MM.1S (cell line): Measurements from ENCODE around the gene LRP6.
"Not testable (repeated sequence)": the region's sequence is repeated elsewhere in the genome, so short reads cannot be mapped to it uniquely, and the experiment has no call there.

Experiments
- DNase-seq: peaks from one replicate; pipeline ENCODE4 v3.0.0-alpha.2; 2015
- H2AFZ ChIP-seq: fragments of 300-600 bp; sonication (generic); 2 replicates; pipeline ENCODE4 v1.6.0; 2016; ENCODE audit warnings: antibody characterized with exemption, low read length
- H3F3A ChIP-seq: fragments of 300-600 bp; sonication (generic); 2 replicates; pipeline ENCODE4 v1.6.1; 2016; ENCODE audit warnings: mild to moderate bottlenecking, antibody characterized with exemption, low read length, moderate library complexity, mixed read lengths; ENCODE audit not compliant: insufficient read depth
- H3K27ac ChIP-seq: fragments of 300-600 bp; sonication (generic); 2 replicates; pipeline ENCODE4 v1.5.1; 2016; ENCODE audit warnings: mild to moderate bottlenecking, low read length
- H3K27me3 ChIP-seq: fragments of 300-600 bp; sonication (generic); replicated peaks from 2 replicates; pipeline ENCODE4 v1.6.0; 2016; ENCODE audit warnings: low read length; ENCODE audit not compliant: insufficient read depth
- H3K36me3 ChIP-seq: fragments of 300-600 bp; sonication (generic); replicated peaks from 2 replicates; pipeline ENCODE4 v1.6.1; 2016; ENCODE audit warnings: mild to moderate bottlenecking, low read length, mixed read lengths; ENCODE audit not compliant: insufficient read depth
- H3K4me1 ChIP-seq: fragments of 300-600 bp; sonication (generic); 2 replicates; pipeline ENCODE4 v1.6.1; 2016; ENCODE audit warnings: low read length, mixed read lengths
- H3K4me2 ChIP-seq: fragments of 300-600 bp; sonication (generic); 2 replicates; pipeline ENCODE4 v1.6.0; 2016; ENCODE audit warnings: low read depth, low read length
- H3K4me3 ChIP-seq: fragments of 300-600 bp; sonication (generic); 2 replicates; pipeline ENCODE4 v1.5.1; 2016; ENCODE audit warnings: low read length, mixed read lengths
- H3K79me2 ChIP-seq: fragments of 300-600 bp; sonication (generic); 2 replicates; pipeline ENCODE4 v1.6.1; 2016; ENCODE audit warnings: mixed run types, low read length, mixed read lengths
- H3K9ac ChIP-seq: fragments of 300-600 bp; sonication (generic); 2 replicates; pipeline ENCODE4 v1.6.1; 2016; ENCODE audit warnings: low read length, mixed read lengths
- H3K9me2 ChIP-seq: fragments of 300-600 bp; sonication (generic); replicated peaks from 2 replicates; pipeline ENCODE4 v1.6.1; 2016; ENCODE audit warnings: mild to moderate bottlenecking, low read length, mixed read lengths; ENCODE audit not compliant: insufficient read depth
- H3K9me3 ChIP-seq: fragments of 300-600 bp; sonication (generic); replicated peaks from 2 replicates; pipeline ENCODE4 v1.6.1; 2016; ENCODE audit warnings: mild to moderate bottlenecking, low read length, mixed read lengths; ENCODE audit not compliant: insufficient read depth
- H4K20me1 ChIP-seq: fragments of 300-600 bp; sonication (generic); 2 replicates; pipeline ENCODE4 v1.6.1; 2016; ENCODE audit warnings: mild to moderate bottlenecking, low read length, moderate library complexity, mixed read lengths; ENCODE audit not compliant: insufficient read depth
- CTCF ChIP-seq: fragments of 300-600 bp; sonication (generic); IDR thresholded peaks from 2 replicates; pipeline ENCODE4 v1.5.1; 2016; ENCODE audit warnings: antibody characterized with exemption, low read length, mixed read lengths
- EZH2 ChIP-seq: fragments of 300-600 bp; sonication (generic); optimal IDR thresholded peaks from 2 replicates; pipeline ENCODE3; 2017; ENCODE audit warnings: low read depth, mild to moderate bottlenecking, antibody characterized with exemption, low read length, mixed read lengths
- EZH2phosphoT487 ChIP-seq: fragments of 300-600 bp; sonication (generic); IDR thresholded peaks from 2 replicates; pipeline ENCODE4 v1.6.1; 2018; ENCODE audit warnings: antibody characterized with exemption, low read length

The LRP6 gene

DNA sequence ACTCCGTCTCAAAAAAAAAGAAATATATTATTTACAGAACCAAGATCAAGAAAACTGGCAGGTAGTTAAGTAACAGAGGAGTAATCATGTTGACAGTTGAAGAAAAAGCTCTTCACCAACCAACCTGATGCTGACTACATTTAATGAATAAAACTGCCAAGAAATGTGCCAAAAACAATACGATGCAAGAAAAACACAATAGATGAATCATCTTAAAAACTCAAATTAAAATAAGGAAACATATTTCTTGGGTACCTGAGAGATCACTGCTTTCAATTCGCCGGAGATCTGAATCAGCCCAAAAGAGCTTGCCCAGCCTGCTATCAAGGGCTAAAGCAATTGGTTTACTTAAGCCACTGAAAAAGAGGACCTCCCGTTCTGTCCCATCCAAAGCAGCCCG is 119.7 kb downstream of the LRP6 start:
- TF ChIP-seq EZH2 (no peak), EZH2phosphoT487 (no peak), CTCF (no peak)

DNA sequence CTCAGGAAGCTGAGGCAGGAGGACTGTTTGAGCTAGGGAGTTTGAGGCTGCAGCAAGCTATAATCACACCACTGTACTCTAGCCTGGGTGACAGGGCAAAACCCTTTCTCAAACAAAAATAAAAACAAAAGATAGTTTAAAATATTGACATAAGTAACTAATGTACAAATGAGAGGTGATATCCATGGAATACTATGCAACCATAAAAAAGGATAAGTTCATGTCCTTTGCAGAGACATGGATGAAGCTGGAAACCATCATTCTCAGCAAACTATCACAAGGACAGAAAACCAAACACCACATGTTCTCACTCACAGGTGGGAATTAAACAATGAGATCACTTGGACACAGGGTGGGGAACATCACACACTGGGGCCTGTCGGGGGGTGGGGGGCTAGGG is 122.3 kb downstream of the LRP6 start:
- not testable (repeated sequence) for H3K9me2 ChIP-seq, H3K79me2 ChIP-seq, DNase-seq, H3K27me3 ChIP-seq, H3K9me3 ChIP-seq, H2AFZ ChIP-seq, H4K20me1 ChIP-seq, H3K4me2 ChIP-seq, H3K4me3 ChIP-seq, H3K27ac ChIP-seq, H3K9ac ChIP-seq, H3K36me3 ChIP-seq, H3K4me1 ChIP-seq, H3F3A ChIP-seq

More for the DNA sequence above, 119.7 kb downstream of the LRP6 start:
- Histone ChIP-seq H3K36me3 (no peaks in the 10 kb centered on the region), H3K4me1 (no peaks in the 10 kb centered on the region), H3K9me3 (no peaks in the 10 kb centered on the region), H4K20me1 (no peaks in the 10 kb centered on the region), H3K27me3 (no peaks in the 10 kb centered on the region), H3F3A (no peaks in the 10 kb centered on the region), H3K9ac (no peak overlapping the region), H3K4me3 (no peak overlapping the region), H3K9me2 (no peaks in the 10 kb centered on the region), H2AFZ (no peak overlapping the region), H3K79me2 (no peaks in the 10 kb centered on the region), H3K4me2 (no peak overlapping the region), H3K27ac (no peak overlapping the region)
- no peak for DNase-seq

DNA sequence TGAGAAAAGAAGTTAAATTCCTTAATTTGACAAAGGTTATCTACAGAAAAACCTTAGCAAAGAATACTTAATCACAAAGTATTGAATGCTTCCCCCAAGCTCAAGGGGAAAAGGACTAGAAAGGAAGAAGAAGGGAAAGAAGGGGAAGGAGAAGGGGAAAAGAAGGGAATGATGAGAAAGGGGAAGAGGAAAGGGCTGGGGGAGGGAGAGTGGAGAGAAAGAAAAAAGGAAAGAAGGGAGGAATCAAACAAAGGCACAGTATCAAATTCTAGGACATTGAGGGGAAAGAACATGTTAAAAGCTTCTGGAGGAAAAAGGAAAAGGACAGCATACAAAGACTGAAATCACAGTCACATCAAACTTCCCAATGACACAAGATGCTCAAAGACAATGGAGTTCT is 125.8 kb downstream of the LRP6 start:
- H3K36me3 ChIP-seq: no peaks in the 10 kb centered on the region
- H3K27me3 ChIP-seq: no peaks in the 10 kb centered on the region
- no peak overlapping the region for H3K4me3 ChIP-seq
- H3K4me1 ChIP-seq: no peaks in the 10 kb centered on the region
- no peak overlapping the region for H2AFZ ChIP-seq
- no peaks in the 10 kb centered on the region for H4K20me1 ChIP-seq
- H3K9me2 ChIP-seq: no peaks in the 10 kb centered on the region
- no peaks in the 10 kb centered on the region for H3K79me2 ChIP-seq
- no peak for DNase-seq
- TF ChIP-seq EZH2phosphoT487 (no peak), CTCF (no peak), EZH2 (no peak)
- H3K9ac ChIP-seq: no peak overlapping the region
- H3F3A ChIP-seq: no peaks in the 10 kb centered on the region
- H3K27ac ChIP-seq: no peak overlapping the region
- H3K9me3 ChIP-seq: no peaks in the 10 kb centered on the region
- H3K4me2 ChIP-seq: no peak overlapping the region

GRCh38 chr12:12138203-12139154 is 128.4 kb downstream of the LRP6 start:
- Histone ChIP-seq H3K27ac (no peak overlapping the region), H3K4me1 (no peaks in the 10 kb centered on the region), H2AFZ (no peak overlapping the region), H3F3A (no peaks in the 10 kb centered on the region), H3K4me2 (no peak overlapping the region), H3K9me2 (no peaks in the 10 kb centered on the region), H3K9ac (no peak overlapping the region), H4K20me1 (no peaks in the 10 kb centered on the region), H3K36me3 (no peaks in the 10 kb centered on the region), H3K79me2 (no peaks in the 10 kb centered on the region), H3K4me3 (no peak overlapping the region), H3K9me3 (no peaks in the 10 kb centered on the region), H3K27me3 (no peaks in the 10 kb centered on the region)
- TF ChIP-seq CTCF: no peak
- TF ChIP-seq EZH2: no peak
- no peak for TF ChIP-seq EZH2phosphoT487
- DNase-seq: no peak
